Measurements from ENCODE around the gene XRCC5. TPM values are rescaled to one million over a fixed set of nuclear protein-coding genes. Genes with fewer than 3 reads are reported as not detected.
A peak's percentile ranks its signal among the peaks of the same experiment; 100 is the strongest.

The XRCC5 gene
- total RNA-seq, 1 experiment from 2014 or later = 390 TPM

DNA sequence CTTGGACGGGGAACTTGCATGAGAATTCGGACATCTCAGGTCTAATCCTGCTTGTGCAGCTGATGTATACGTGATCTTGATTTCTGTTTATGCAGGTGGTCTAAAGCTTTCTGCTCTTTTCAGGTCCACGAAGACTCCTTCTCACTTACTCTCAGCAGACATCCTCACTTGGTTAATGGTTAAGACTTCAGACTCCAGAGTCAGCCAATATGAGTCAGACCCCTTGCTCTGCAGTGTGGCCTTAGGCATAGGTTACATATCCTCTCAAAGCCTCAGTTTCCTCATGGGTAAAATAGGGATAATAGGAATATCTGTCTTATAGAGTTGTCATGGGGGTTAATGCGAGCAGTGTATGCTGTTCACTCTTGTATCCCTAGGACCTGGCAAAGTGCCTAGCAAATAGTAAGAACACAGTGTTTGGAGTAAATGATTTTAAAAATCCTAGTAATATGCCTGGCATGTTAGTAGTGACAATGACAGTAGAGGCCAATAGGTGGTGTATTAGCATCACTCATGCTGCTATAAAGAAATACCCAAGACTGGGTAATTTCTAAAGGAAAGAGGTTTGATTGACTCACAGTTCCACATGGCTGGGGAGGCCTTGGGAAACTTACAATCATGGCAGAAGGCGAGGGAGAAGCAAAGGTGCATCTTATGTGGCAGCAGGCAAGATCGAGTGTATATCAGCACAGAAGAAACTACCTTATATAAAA is 42.3 kb downstream of the XRCC5 start:
- DNase-seq (ENCODE audit: low read depth) = peak; percentile 14

DNA sequence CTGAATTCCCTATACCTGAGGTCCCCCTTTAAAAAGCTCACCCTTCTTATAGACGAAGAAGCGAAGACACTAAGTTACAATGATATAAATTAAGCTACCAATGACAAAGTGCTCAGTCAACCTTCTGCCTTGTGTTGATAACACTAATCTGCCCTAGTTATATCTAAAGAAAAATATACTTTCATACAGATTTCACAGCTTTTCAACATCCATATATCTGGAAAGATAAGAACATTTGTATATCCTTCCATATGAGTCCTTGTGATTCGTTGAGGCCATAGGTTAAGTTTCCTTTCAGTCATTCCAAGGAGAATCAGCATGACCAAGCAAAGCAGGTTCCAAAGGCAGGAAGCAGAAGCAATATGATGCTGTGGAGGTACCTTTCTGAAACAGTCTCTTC is 46.8 kb downstream of the XRCC5 start:
- no peak for DNase-seq (ENCODE audit: low read depth)

DNA sequence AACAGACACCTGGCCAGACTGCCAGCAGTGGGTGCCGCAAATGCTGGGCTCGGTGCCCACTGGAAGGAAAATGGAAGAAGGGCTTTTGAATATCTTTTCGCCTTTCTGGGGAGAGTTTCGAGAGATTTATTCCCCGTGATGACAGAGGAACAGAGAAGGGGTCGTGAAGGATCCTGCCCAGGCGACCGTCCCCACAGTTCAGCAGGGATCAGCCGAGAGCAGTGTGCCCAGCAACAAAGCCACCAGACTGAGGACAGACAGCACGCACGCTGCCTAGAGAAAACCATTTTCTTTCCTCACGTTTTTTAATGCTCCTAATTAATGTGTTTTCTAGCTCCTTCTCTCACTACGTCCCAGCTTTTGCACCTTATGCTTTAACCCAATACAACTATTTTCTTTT is 47.7 kb downstream of the XRCC5 start:
- DNase-seq (ENCODE audit: low read depth) = no peak

DNA sequence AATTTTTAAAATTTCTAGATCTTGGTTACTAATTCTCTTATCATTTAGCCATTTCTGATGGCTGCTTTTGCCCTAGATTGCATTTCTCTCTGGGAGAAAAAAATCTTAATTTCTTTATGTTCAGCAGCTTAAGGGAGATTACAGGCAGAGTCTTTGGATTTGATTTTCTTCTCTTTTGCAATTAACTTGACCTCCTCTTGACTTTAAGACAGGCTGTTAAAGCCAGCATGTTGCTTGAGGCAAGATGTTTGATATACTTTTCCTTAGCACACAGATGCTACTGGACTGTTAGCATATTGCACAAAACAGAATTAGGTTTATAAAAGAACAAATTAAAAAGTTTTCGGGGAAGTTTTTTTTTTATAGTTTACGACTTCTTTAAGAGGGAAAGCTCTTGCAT is 50.0 kb downstream of the XRCC5 start:
- DNase-seq (ENCODE audit: low read depth) = no peak

DNA sequence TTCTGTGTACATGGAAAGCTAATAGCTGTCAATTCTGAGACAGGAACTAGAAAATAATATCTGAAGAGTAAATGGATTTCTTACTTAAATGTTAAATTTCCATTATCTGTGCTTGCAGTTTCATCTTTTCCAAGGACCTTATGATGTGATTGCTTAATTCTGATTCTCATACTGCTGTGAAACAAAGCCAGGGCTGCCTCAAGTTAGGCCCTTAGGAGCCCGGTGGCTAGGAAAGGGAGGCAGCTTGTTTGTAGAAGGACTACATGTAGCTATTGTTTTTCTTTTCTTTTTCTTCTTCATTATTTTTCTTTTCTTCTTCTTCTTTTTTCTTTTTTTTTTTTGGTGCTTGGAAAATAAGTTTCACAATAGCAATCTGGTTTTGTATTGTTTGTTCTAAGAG is 50.5 kb downstream of the XRCC5 start:
- DNase-seq (ENCODE audit: low read depth) = no peak

DNA sequence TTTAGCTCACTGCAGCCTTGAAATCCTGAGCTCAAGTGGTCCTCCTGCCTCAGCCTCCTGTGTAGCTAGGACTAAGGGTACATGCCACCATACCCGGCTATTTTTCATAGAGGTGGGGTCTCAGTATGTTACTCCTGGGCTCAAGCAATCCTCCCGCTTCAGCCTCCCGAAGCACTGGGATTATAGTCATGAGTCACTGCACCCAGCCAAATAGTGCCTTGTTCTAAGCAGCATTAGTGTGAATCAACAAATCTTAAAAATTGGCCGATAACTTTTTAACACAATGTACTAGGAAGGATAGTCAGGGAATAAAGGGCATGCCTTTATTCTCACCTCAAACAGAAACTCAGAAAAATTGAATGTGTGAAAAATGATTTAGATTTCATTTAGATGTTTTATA is 51.6 kb downstream of the XRCC5 start:
- no peak for DNase-seq (ENCODE audit: low read depth)

DNA sequence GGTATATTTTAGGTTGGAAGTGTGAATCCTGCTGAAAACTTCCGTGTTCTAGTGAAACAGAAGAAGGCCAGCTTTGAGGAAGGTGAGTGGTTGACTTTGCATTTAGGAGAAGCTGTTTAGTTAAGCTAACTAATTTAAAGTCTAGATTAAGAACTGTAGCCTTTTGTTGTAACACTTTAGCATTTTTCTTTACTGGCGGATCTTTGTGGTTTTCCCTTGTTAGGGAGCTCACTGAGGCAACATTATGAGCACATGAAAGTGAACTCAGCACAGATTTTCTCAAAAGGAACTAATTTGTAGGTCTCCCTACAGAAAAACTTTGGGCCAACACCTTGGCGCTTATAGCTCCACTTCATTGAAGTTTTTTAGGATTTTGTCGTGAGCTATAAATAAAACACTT is 52.8 kb downstream of the XRCC5 start:
- no peak for DNase-seq (ENCODE audit: low read depth)

DNA sequence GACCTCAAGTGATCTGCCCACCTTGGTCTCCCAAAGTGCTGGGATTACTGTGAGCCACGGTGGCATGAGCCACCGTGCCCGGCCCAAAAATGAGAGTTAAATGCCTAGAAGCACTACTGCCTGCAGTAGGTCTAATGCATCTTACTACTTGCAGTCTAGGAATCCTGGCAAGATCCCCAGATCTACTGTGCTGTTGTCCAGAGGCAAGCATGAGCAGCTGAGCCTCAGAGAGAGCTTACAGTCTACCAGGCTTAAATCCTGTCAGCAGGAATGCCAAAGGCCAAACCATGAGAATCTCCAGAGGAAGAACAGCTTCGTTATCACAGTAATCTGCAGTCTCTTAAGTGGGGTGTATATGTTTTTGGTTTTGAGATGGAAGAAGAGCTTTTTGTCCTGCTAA is 54.4 kb downstream of the XRCC5 start:
- DNase-seq (ENCODE audit: low read depth) = no peak

DNA sequence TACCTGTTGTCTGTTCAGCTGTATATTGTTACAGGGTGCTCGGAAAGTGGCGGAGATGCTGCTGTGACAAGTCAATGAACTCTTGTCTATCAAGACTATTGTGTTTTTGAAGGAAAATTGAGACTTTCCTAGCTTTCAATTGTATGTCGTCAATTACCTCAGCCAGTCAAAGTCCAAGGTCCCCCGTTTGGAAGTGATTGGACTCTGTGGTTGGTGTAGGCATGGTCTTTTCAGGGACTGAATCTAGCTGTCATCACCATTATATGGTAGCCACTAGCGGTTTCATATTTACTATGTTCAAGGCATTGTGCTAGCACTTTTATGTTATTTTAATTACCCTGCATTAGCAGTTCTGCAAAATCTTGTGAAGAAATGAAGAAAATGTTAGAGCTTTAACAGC is 54.9 kb downstream of the XRCC5 start:
- DNase-seq (ENCODE audit: low read depth) = no peak

DNA sequence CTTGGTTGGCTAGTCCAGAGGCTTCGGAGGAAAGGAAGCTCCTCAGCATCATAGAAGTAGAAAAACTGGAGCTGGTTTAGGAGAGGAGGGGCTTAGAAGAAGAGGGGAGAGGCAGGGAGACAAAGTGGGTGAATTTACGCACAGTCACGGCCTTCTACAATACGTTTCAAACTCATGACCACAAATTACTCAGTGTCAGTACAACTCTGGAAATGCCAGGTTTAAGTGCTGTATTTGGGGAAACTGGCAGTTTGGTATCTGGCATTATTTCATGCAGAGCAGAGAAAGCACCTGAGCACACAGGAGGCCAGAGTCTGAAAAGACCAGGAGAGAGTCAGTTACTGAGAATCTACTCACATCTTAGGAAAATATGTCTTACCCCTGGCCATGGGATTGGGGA is 55.4 kb downstream of the XRCC5 start:
- no peak for DNase-seq (ENCODE audit: low read depth)

DNA sequence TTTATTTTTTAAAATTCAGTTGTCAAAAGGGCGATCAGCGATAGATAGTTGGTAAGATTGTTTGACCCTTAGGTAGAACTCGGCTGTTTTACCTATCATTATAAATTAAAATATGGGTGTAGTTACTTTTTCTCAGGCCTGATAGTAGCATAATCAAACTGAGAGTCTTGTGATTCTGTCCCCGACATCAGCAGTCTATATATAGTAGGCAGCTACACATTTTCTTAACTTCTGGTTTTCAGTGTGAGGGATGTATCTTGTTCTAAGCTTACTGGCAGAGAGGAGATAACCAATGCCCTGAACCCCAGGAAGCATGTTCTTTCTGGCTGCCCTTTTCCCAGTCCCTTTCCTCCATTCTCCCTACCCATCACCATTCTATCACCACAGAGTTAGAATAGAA is 56.6 kb downstream of the XRCC5 start:
- DNase-seq (ENCODE audit: low read depth) = no peak

DNA sequence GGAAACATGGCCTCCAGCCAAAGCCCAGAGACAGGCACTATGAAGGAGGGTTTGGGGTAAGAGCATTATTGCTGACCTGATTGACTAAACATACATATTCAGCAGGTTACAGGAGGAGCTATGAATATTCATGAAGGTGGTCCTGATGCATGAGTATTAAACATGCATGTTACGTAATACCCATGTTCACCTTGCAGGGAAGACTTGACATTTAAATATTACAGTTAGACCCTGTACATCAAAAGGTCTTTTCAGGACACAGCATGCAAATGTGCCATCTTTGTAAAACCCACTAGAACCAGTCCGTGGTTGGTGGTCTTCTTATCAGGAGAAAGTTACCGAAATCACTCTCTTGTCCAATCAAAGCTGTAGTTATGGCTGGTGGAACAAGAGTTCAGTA is 59.9 kb downstream of the XRCC5 start:
- no peak for DNase-seq (ENCODE audit: low read depth)

DNA sequence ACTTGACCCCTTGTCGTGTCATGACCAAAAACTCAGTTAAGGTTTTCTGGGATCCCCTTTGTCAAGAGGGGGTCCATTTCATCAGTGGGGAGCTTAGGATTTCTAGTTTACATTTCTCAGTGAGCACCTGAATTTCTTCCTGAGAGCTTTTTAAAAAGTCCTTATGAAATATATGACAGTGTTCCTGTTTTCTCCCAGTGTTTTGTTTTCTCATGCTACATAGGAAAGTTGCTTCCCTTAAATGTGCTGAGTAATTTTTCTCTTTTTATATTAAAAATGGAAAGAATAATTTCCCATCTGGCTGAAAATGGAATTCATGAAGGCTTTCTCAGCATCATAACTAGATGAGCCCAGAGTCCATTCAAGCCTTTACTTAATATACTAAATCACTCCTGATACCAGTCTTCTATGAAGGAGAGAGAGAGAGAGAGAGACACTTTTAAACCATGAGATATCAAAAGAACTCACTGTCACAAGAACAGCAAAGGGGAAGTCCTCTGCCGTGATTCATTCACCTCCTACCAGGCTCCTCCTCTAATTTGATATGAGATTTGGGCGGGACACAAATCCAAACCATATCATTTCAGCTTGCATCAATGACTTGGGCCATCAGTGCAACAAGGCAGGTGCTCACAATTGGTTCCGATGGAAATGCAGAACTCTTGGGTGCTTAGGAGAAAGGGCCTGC is 61.1 kb downstream of the XRCC5 start:
- no peak for DNase-seq (ENCODE audit: low read depth)

DNA sequence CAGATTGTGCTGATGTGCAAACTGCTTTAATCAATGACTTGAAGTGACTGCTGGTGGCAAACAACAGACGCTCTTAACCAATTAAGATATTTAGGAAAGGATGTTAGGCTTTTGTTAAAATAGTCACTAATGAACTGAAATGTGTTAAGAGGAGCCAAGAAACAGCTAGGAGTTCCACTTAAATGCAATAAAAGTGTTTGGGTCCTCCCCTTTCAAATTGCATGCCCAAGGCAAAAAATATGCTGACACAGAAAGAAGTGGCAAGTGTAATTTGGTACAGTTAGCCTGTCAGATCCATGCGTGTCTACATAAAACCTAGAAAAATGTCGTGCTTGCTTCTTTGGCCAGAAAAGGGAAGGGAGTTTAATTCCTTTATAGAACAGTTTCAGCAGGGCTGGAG is 61.9 kb downstream of the XRCC5 start:
- DNase-seq (ENCODE audit: low read depth) = no peak

DNA sequence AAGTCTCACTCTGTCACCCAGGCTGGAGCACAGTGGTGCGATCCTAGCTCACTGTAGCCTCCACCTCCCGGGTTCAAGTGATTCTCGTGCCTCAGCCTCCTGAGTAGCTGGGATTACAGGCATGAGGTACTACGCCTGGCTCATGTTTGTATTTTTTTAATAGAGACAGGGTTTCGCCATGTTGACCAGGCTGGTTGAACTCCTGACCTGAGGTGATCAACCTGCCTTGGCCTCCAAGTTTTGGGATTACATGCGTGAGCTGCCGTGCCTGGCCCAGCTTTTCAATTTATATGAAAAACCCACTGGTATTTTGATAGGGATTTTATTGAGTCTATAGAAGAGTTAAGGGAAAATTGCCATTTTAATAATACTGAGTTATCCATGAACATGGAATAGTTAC is 63.3 kb downstream of the XRCC5 start:
- DNase-seq (ENCODE audit: low read depth) = no peak

DNA sequence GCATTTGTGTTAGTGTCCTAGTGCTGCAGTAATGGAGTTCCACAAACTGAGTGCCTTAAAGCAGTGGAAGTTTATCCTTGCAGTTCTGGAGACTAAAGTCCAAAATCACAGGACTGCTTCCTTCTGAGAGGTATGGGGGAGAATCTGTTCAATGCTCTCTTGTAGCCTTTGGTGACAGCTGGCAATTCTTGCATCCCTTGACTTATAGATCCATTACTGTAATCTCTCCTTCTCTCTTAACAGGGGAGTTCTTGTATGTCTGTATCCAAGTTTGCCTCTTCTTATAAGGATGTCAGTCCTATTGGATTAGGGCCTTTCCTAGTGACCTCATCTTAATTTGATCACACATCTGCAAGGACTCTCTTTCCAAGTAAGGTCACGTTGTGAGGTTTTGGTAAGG is 69.9 kb downstream of the XRCC5 start:
- DNase-seq (ENCODE audit: low read depth) = no peak

DNA sequence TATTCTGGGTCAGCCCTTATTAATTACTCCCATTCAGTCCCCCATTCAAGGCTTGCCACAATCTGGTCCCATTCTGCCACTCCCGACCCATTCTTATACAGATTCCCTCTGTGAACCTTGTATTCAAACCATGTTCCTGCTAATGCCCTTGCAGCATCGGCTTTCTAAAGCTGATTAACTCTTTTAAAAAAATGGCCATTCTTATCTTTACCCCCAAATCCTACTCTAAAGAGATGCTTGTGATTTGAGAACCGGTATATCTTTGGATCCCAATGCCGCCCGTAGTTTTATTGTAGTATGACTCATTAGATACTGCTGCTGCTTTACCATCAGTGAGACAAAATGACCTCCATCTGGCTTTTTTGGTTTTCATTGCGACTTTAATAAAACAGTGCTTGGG is 72.2 kb downstream of the XRCC5 start:
- peak; percentile 10 for DNase-seq (ENCODE audit: low read depth)

DNA sequence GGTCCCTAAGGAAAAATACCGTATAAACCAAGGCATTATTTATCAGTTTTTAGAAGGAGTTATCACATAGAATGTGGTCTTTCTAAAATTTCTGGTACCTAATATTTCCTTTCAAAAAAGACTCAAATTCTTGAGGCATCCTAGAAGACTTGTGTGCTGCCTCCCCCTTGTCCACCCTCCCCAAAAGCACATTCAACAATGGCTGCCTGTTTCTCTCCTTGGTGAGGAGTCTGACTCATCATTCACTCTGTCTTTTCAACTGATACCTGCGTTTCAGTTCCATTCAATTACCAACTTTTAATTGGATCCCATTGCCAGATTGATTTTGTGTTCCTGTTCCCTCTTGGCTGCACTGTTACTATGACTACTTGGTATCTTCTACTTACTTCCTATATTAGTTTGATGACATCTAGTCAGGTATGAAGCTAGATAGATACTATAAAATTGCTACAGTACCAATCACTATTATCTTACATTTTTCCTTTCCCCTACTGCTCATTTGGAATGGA is 72.9 kb downstream of the XRCC5 start:
- DNase-seq (ENCODE audit: low read depth) = peak; percentile 37

DNA sequence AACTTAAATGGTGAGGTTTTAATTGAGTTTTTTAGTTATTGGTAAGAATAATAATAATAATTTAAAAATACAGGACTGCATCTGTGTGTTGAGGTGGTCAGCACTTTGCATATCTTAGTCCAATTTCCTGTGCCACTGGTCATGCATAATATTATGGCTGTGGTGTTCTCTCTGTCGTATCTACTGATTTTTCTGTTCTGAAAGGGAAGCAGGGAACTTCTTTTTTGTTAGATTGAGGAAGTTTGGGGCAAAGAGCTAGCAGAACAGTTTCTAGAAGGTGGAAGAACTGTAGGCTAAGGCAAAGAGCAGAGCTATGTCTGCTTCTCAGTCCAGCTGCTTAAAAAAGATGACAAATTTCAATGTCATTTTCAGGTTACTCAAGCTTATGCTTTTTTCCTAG is 74.3 kb downstream of the XRCC5 start:
- DNase-seq (ENCODE audit: low read depth) = no peak

DNA sequence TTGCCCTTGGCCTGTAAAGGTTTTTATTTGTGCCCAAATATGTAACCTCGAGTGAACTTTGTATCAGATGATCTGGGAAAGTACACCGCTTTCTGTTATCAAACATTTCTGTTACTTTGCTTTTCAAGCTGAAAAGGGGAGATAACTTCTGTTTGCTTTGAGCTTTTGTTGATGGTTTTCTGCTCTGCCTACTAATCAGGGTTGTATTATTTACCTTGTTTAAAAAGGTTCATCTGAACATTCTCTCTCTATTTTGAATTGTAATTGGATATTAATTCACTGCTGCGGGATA is 79.4 kb downstream of the XRCC5 start:
- no peak for DNase-seq (ENCODE audit: low read depth)

DNA sequence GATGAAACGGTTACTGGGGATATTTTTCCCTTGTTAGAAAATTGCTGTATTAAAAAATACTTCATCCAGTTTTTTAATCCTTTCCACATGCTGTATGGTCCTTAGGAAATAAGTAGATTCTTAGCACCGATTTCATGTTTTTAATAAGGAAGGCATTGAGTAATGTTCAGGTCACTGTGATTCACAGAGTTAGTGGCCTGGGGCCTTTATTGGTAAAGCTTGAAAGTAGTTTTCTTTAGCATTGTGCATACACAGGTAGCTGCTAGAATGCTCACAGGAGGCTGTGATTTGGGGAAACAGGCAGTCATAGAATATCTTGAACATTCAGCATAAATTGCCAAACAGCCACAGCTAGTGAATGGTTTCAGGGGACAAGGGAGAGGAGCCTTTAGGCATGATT is 79.8 kb downstream of the XRCC5 start:
- DNase-seq (ENCODE audit: low read depth) = no peak

DNA sequence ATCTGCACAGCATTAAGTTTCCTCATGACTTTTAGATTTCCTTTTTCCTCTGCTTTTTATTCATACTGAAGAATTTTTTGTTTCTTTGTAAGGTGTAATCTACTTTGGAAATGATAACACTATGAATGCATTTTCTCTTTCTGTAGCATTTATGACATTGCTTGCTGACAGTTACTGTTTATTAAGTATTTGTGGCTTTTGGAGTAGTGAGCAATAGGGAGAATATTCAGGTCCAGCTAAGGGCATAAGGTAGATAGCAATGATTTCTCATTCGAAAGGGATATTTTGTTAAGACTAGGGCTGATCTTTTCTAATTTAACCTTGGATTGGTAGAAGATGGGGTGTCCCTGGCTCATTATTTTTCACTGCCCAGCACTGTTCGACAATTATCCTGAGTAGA is 80.3 kb downstream of the XRCC5 start:
- no peak for DNase-seq (ENCODE audit: low read depth)

DNA sequence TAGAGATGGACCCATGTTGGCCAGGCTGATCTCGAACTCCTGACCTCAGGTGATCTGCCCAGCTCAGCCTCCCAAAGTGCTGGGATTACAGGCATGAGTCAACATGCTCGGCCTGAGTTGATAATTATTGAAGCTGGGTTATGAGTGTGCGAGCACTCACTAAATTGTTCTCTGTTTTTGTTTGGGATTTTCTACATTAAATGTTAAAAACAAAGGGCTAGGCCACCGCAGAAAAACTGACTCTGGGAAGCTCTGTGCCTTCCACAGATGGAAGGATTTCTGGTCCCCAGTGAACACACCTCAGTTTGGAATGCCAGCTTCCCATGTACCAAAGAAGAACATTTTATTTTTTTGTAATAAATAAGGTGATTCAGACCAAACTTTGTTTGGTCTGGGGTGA is 83.0 kb downstream of the XRCC5 start:
- DNase-seq (ENCODE audit: low read depth) = no peak
